GM11168 (cell line): ENCODE results near the gene S100Z.

Source experiments
- in situ Hi-C: fragments of 300-500 bp; cut with MboI; formaldehyde crosslinking; loops from one replicate; pipeline ENCODE4 v1.12.0; 2022; ENCODE audit warnings: low sequenced_read_pairs; ENCODE audit not compliant: unreplicated experiment

The S100Z gene

DNA sequence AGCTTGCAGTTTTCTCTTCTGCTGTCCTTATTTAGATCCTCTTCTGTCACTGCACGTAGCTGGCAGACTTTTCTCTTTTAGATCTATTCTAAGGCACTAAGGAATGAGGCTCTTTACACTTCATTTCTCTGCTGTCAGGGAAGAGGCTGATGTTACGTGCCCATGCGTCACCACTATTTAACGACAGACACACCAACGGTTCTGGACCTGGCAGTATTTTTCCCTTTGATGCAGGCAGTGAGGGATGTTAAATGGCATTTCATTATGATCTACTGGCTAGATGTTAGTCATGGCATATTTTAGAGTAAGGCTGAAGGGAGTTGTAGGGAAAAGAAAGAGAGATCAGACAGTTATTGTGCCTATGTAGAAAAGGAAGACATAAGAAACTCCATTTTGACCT is 94.8 kb downstream of the S100Z start:
- in situ Hi-C loops = loop anchor here (5.0 kb wide), 1 partner anchor 92 kb away; the partner anchor contains the start of gene S100Z

DNA sequence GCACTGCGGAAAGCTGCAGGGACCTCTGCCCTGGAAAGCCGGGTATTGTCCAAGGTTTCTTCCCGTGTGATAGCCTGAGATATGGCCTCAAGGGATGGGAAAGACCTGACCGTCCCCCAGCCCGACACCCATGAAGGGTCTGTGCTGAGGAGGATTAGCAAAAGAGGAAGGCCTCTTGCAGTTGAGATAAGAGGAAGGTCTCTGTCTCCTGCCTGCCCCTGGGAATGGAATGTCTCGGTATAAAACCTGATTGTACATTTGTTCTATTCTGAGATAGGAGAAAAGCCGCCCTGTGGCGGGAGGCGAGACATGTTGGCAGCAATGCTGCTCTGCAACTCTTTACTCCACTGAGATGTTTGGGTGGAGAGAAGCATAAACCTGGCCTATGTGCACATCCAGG is 95.4 kb downstream of the S100Z start:
- in situ Hi-C loops = loop anchor here (5.0 kb wide), 1 partner anchor 93 kb away; the partner anchor contains the start of gene S100Z

DNA sequence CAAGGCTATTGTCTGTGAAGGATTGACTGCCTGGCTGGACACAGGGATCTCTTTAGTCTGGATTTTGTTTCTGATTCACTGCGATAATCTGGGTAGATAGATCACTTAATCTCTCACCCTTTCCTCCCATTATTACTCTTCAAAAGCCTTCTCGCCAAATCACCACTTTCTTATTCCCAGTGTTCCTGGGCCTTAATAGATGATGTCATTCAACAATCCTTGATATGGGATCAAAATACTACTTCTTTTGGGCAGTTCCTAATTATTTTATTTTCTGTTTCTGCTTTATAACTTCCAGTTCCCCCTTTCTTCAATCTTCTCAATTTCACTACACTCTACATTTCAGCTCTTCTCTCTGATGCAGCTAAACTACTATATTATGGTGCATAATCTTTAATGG is 96.3 kb downstream of the S100Z start:
- in situ Hi-C loops = loop anchor here (5.0 kb wide), 1 partner anchor 94 kb away; the partner anchor contains the start of gene S100Z

GRCh38 chr5:76947082-76947503 is 97.3 kb downstream of the S100Z start:
- in situ Hi-C loops = loop anchor here (5.0 kb wide), 1 partner anchor 95 kb away; the partner anchor contains the start of gene S100Z

GRCh38 chr5:76952795-76953536 is 103.2 kb downstream of the S100Z start, which contains the start of gene CRHBP:
CRHBP (plus strand) TSS chr5:76953045; CDS start chr5:76953135, 90 bp downstream.
- in situ Hi-C loops = no loop called here

GRCh38 chr5:76953551-76954382 is 104.0 kb downstream of the S100Z start:
- in situ Hi-C loops = no loop called here

GRCh38 chr5:76954383-76954763 is 104.6 kb downstream of the S100Z start:
- in situ Hi-C loops = no loop called here

- in situ Hi-C loops = no loop called here
Observed at GRCh38 chr5:76956033-76956432, 106.2 kb downstream of the S100Z start.

- in situ Hi-C loops = no loop called here
Observed at GRCh38 chr5:76958991-76959767, 109.4 kb downstream of the S100Z start.

- in situ Hi-C loops = no loop called here
Observed at GRCh38 chr5:76960004-76960625, 110.3 kb downstream of the S100Z start.

GRCh38 chr5:76964060-76964459 is 114.2 kb downstream of the S100Z start:
- in situ Hi-C loops = no loop called here
